Esophagus muscularis mucosa (tissue), 3 donors: ENCODE results near the gene MSI2.

Experiments used
- POLR2A ChIP-seq: fragments of 450-650 bp; IDR thresholded peaks from one replicate; pipeline ENCODE4 v1.6.1; 2017; ENCODE audit warnings: antibody characterized with exemption, moderate library complexity, mild to moderate bottlenecking, low read depth
- POLR2AphosphoS5 ChIP-seq, 2 donors: sonication (generic); formaldehyde crosslinking; IDR thresholded peaks; one replicate each; pipeline ENCODE4 v1.6.1; 2017; ENCODE audit warnings: antibody characterized with exemption in 2 of 2
- TF ChIP-seq, protein P1 (sequence below), 3 experiments: fragments of 200-600 bp in 2 of 3; fragments of 450-650 bp in 1 of 3; sonication (generic) in 2 of 3; IDR thresholded peaks; one replicate each; pipeline ENCODE4 v1.5.1; 2017 to 2019; ENCODE audit warnings: antibody characterized with exemption in 3 of 3, mild to moderate bottlenecking in 2 of 3, moderate library complexity in 1 of 3

DNA sequence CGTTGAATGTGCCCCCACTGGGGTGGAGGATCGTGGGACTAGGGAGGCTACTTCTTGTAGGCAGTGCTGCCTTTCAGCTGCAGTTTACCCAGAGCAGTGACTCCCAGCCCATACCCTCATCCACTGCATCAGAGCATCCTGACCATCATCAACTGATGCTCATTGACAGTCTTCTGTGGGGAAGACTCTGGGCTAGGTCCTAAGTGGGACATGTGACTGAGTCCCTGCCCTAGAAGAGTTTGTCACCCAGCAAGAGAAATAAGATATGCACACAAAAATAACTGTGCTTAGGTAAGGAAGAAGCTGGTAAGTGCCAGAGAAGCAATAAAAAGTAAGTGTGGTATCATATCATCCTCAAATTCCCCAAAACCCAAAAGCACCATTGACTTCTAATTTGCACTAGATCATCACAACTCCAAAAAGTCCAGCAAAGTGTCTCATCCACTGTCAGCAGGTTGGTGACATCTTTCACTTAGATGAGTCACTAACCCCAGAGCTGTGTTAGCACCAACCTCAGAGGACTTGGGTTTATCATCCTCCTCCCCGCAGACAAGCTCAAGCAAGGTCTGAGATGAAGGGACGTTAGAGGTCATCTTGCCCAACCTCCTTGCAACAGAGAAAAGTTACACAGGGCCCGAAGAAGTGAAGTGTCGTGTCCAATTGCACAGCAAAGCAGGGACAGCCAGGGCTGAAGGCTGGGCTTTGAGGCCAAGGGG is 389.8 kb downstream of the MSI2 start:
- TF ChIP-seq POLR2A (no peak), POLR2AphosphoS5 (IDR thresholded peaks at IDR 0.05) (no peak)
- TF ChIP-seq, protein P1, sequence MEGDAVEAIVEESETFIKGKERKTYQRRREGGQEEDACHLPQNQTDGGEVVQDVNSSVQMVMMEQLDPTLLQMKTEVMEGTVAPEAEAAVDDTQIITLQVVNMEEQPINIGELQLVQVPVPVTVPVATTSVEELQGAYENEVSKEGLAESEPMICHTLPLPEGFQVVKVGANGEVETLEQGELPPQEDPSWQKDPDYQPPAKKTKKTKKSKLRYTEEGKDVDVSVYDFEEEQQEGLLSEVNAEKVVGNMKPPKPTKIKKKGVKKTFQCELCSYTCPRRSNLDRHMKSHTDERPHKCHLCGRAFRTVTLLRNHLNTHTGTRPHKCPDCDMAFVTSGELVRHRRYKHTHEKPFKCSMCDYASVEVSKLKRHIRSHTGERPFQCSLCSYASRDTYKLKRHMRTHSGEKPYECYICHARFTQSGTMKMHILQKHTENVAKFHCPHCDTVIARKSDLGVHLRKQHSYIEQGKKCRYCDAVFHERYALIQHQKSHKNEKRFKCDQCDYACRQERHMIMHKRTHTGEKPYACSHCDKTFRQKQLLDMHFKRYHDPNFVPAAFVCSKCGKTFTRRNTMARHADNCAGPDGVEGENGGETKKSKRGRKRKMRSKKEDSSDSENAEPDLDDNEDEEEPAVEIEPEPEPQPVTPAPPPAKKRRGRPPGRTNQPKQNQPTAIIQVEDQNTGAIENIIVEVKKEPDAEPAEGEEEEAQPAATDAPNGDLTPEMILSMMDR (IDR thresholded peaks at IDR 0.05), result no peak
